GM18873 (cell line): Measurements from ENCODE around the gene PMPCB.
"Not testable (repeated sequence)": the region's sequence is repeated elsewhere in the genome, so short reads cannot be mapped to it uniquely, and the experiment has no call there.

Source experiments
- ATAC-seq: cut with Tn5 transposase; IDR thresholded peaks from one replicate; pipeline ENCODE4 v1.9.1; 2021; ENCODE audit warnings: mild to moderate bottlenecking, moderate library complexity, moderate number of reproducible peaks; ENCODE audit not compliant: unreplicated experiment, low FRiP score

The PMPCB gene, protein sequence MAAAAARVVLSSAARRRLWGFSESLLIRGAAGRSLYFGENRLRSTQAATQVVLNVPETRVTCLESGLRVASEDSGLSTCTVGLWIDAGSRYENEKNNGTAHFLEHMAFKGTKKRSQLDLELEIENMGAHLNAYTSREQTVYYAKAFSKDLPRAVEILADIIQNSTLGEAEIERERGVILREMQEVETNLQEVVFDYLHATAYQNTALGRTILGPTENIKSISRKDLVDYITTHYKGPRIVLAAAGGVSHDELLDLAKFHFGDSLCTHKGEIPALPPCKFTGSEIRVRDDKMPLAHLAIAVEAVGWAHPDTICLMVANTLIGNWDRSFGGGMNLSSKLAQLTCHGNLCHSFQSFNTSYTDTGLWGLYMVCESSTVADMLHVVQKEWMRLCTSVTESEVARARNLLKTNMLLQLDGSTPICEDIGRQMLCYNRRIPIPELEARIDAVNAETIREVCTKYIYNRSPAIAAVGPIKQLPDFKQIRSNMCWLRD

DNA sequence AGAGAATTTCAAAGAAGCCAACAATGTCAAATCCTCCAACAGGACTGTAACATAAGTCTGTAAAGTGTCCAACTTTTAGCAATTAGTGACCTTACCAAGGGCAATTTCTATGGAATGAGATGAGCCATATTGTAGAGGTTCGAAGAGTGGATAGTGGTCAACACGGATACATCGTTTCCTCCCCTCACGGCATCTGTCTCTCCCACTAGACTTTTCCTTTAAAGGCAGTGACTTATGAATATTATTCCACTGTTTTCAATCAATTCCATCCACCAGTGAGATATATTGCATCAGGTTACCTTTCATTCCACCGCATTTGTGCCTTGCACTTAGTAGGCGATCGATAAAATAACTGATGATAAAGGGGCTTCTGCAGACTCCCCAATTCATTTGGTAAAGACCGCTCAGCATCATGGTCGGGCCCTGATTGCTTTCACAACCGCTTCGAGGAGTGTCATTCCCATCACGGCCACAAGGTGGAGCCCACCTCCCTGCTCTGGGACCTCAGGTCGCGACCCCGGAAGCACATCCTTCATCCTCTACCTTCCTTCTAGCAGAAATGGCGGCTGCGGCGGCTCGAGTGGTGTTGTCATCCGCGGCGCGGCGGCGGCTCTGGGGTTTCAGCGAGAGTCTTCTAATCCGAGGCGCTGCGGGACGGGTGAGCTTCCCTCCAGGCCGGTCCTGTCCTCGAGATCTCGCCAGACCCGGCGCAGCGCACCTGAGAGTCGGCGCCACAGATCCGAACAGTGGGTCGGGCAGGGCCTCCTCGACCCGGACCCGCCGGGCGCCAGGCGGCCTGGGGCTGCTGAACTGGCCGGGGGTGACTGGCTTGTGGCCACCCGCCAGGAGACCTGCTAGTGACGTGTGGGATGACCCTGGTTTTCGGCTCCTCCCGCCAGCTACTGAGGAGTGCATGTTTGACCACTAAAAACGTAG lies at the start of gene PMPCB:
Gene PMPCB, plus strand, starts transcription at position 535 of the 936 bp plus-strand sequence. Its CDS starts 25 bp downstream, at position 560.
- peak; percentile 89 for ATAC-seq

DNA sequence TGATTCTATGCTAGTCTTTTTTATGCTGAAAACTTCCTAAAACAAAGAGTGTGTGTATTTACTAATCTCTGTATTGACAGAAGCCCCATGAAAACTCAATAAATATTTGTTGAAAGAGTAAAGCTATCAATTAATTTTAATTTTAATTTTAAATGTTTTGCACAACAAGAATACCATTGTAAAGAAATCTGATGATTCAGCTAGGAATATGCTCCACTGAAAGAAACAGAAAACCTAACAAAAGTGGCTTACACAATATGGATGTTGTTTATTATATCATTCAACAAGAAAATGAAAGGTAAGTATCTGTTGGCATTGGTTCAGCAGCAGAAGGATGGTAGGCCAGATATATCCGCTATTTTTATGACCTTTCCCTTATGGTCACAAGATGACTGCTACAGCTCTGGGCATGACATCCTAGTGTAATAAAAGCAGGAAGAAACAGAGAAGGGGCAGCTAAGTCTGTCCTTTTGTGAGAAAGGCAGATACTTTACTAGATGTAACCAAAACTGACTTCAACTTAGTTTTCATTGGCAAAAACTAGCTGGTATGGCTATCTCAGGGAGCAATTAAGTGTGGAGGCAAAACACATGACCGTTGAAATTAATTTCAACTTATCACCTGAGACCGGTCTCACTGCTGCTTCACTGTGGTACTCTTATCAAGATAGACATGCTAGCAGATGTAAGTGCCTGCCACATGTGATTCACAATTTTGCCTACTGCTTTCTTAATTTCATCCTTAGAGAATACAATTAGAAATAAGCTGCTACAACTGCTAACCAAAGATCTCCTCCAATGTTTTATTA lies 43.3 kb upstream of the PMPCB start:
- ATAC-seq = not testable (repeated sequence)

DNA sequence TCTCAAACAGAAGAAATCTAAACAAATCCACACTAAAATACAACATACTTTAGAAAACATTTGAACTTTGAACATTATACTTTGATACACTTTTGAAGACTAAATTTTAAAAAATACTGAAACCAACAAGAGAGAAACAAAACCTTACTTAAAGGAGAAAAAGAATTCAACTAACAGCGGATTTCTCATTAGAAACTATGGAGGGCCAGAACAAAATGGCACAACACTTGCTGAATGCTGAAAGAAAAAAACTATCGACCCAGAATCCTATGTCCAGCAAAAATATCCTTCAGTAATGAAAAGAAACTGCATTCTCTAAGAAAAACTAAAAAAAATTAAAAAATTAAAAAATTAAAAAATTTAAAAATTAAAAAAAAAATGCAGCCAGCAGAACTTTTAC lies 33.2 kb upstream of the PMPCB start:
- not testable (repeated sequence) for ATAC-seq

DNA sequence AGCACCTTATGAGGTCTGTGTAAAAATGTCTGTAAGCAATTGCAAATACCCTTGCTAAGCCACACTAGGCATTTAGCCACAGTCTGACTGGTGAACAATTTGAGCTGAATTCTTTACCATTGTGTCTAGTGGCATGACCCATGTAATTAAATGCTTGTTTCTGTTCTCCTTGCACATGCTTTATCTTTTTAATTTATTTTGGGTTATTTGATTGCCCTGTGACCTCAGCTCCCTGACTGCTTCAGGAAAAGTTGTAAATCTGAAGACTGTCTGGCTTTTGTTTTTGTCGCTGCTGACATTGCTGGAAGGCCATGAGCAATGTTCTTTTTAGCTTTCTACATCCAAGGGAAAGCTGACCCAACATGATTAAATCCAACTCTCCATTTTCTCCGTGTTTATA lies 31.0 kb upstream of the PMPCB start:
- ATAC-seq = not testable (repeated sequence)

DNA sequence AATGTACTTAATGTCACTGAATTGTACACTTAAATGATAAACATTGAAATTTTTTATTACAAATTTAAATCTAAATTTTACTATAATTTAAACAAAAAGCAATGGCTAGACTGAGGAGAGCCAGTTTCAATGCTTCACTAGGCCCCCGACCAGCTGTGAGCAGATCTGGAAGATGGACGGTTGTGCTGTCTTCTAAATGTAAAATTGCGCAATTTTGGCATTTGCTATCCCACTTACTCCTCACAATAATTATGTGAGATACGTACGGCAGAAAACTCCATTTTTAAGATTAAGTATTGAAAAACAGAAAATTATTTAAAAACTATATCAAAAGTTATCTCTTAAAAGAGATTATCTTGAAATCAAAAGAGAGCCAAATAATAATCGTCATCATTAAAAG lies 23.9 kb upstream of the PMPCB start:
- not testable (repeated sequence) for ATAC-seq

DNA sequence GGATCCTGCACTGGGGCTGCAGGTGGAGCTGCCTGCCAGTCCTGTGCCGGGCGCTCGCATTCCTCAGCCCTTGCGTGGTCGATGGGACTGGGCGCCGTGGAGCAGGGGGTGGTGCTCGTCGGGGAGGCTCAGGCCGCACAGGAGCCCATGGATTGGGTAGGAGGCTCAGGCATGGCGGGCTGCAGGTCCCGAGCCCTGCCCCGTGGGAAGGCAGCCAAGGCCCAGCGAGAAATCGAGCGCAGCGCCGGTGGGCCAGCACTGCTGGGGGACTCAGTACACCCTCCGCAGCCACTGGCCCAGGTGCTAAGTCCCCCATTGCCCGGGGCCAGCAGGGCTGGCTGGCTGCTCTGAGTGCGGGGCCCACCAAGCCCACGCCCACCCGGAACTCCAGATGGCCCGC lies 22.4 kb upstream of the PMPCB start:
- not testable (repeated sequence) for ATAC-seq

DNA sequence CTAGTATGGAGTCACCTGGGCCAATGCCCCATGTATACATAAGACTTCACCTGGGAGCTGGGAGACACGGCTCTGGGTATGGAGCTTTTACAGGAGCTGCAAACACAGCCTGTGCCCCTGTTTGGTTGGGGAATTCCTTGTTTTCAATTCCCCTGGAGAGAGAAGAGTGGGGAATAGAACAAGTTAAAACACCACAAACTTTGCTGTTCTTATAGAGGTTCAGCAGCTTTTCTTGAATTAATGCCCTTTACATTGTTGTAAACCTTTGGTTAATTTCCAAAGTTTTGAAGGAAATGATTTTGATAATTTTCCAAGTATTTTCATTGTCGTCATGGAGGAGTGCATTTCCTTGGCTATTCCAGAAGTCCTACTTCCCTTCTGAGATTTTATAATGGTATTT lies 19.0 kb upstream of the PMPCB start:
- not testable (repeated sequence) for ATAC-seq

DNA sequence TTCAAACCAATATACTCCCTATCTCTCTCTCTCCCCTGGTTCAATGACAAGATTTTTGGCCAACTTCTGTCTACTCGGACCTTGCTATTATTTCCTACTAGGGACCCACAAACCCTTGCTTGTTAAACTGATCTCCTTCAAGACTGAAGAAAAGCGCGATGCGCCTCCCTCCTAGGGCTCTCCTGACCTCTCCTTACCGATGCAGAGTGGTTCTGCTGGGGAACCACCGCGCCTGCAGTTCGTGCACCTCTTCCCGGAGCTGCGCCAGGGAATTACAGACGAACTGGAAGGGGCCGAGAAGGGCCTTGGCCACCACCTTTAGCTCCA lies 17.6 kb upstream of the PMPCB start:
- ATAC-seq = peak; percentile 40

DNA sequence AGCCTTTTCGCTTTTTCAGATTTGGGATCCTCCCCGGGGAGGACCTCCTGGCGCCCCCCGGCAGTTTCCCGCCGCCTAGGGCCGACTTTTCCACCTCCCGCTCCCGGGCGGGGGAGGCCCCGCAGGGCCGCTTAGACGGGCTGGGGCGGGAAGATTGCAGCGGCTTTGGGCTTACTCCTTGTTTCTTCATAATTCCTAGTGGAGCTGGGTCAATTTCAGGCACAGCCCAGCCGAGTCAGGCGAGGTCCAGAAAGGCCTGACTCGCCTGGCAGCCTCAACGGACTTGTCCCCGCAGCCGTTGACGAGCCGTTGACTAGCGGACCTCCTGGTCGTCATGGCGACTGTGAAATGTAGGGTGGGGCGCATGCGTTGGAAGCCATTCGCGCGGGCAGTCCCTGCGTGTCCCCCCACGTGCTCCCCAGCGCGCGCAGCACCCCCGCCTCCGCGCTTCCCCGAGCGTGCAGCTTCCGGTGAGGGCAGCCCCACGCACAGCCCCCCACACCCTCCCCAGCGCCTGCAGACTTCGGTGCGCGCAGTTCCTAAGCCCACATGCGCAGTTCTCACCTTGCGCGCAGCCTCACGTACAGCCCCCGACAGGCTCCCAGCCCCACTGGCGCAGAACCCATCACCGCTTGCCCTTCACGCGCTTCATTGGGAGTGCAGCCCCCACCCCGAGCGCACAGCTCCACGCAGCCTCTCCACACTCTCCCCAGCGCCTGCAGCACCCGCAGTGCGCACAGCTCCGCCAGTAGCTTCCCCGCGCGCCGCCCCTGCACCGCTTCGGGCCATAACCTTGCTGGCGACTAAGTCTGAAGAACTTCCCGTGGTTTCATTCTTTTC lies 17.1 kb upstream of the PMPCB start:
- ATAC-seq = peak; percentile 93

DNA sequence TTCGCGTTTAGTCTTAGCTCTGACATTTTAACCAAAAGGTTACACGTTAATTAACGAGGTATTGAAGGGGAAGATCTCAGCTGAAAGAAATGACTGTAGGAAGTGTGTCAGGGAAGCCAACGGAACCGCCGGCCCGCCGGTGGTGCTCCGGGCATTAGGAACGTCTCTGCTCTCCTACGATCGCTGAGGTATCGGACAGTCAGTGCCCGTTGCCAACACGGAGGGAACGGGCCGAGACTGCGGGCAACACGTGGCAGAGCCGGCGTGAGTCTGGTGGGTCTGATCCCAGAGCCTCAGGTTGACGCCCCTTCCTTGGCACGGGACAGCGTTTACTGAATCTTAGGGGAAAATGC lies 16.5 kb upstream of the PMPCB start:
- not testable (repeated sequence) for ATAC-seq

DNA sequence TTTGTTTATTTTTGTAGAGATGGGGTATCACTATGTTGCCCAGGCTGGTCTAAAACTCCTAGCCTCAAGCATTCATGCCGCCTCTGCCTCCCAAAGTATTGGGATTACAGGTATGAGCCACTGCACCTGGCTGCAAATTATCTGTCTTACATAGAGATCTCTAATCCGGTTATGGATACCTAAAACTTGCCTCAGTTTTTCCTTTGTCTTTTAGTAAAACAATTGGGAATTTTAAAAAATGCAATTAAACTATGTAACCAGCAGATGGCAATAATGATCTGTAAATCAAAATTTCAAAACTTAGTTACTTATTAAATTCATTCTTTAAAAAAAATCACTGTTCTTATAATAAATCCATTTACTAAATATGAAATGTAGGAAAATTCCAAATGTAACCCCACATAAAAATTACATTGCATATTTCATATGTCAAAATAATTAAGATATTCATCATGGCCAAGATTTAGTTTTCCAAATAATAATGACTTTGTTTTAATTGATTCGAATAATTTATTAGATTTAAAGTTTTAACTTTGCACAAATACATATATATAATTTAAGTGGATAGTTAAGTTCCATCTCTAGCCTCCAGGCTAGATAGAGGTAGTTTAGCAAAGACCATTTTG lies 14.3 kb upstream of the PMPCB start:
- ATAC-seq = not testable (repeated sequence)

DNA sequence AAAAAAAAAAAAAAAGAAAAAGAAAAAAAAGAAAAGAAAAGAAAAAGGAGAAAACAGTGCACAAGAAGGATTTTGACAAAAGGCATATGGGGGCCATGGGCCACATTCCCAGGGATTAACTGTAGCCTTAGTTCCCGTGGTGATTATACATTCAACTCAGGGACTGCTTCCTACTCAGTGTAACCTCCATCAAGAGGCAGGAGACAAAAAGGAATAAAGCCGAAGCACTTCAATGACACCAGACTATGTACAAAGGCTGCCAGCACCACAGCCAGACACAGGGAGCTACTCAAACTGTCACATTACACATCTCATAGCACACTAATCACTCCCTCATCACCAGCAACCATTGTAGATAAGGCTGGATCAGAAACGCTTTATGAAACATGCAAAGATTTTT lies 5.1 kb upstream of the PMPCB start:
- no peak for ATAC-seq

DNA sequence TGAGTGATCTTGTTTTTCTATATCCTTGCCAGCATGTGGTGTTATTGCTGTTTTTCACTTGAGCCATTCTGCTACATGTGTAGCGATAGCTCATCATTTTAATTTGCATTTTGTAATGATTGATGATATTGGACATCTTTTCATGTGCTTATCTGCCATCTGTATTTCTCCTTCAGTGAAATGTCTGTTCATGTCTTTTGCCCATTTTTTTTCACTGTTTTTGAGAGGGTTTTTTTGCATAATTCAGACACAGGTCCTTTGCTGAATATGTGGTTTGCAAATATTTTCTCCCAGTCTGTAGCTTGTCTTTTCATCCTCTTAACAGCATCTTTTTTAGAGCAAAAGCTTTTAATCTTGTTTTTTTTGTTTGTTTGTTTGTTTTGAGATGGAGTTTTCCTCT lies 3.7 kb upstream of the PMPCB start:
- no peak for ATAC-seq

DNA sequence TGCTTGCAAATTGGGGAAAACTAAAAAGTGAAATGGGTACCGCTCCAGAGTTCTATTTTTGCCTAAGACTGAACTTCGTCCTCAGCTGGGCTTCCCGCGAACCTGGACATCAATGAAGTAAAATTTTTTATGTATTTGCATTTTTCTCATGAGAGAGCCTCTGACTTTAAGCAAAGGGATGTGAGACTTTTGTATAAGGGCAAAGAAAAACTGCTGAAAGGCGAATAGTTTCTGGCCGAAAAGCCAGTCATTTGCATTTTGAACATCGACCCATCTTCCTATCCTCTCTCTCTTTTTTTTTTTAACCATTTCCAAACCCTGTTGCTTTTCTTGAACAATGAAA lies 573 bp downstream of the PMPCB start:
- no peak for ATAC-seq

DNA sequence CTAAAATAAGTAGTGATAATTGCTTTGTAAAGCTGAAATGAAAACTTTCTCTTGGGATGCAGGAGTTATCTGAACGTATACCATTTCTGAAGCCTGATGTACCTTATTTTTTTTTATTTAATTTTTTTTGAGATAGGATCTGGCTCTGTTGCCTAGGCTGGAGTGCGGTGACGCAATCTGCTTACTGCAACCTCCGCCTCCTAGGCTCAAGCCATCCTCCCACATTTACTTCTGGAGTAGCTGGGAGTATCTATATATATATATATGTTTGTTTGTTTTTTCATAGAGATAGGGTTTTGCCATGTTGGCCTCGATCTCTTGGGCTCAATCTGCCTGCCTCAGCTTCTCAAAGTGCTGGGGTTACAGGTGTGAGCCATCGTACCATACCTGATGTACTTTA lies 2.4 kb downstream of the PMPCB start:
- no peak for ATAC-seq

DNA sequence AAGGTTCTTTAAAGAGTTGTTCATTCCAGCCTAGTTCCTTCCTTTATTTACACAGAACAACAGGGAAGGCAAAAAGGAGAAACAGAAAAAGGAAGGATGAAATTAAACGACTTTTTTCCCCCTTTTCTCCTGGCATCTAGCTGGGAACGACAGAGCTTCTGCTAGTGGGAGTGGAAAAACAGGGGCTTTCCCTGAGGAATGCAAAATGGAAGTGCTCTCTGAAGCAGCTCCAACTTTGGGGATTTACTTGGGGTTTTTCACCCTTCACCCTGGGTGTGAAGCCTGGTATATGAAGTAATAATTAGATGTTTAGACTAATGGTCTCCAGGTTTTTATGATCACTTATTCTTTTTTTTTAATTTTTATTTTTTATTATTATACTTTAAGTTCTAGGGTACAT lies 4.2 kb downstream of the PMPCB start:
- no peak for ATAC-seq

DNA sequence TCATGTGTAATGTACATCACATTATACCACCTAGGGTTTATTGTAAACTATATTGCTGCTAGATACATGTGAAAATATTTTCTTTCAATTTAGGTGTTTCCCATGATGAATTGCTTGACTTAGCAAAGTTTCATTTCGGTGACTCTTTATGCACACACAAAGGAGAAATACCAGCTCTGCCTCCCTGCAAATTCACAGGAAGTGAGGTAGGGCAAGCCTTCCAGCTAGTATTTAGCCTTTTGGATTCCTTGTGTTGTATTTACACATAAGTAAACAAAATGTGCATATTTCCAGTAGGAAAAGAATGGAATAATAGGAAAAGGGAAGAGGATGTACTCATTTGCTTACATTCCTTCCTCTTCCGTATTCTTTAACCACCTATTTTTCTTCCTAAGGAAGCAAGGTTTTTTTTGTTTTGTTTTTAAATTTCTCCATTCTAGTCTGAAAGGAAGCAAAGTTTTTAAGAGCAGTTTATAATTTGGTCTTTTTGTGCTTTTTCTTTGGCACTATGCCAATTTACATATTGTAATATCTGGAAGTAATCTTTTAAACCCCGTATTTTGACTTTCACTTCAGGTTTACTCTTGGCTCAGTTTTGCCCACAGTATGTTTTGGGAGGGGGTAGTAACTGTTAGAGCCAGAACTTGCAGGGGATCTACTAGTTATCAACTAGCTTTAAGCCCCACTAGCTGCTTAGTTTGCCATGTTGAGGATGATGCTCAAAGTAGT lies 10.4 kb downstream of the PMPCB start:
- ATAC-seq = no peak

DNA sequence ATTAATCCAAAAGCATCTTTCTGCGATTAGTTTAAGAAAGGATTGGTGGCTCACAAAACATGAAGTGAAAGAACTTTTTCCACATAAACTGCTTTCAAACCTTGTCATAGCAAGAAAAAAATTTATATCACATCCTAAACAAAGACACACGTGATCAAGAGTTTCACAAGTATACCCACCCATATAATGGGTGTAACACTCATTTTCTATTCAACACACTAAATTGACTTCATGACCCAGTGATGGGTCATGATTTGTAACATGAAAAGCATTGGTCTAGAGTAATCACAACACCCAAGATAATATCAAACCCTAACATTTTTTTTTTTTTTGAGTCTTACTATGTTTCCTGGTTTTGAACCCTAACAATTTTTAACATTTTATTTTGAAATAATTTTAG lies 17.6 kb downstream of the PMPCB start:
- no peak for ATAC-seq
